ENCODE measurements around the gene C1orf159. TPM values are rescaled to one million over a fixed set of nuclear protein-coding genes. Genes with fewer than 3 reads are reported as not detected.

The C1orf159 gene
- total RNA-seq, 1 donor from 2014 or later: 9.7 TPM

- DNase-seq: peak; percentile 59
- no peak for TF ChIP-seq CTCF (IDR thresholded peaks at IDR 0.05)
- Histone ChIP-seq H3K4me3 (peak overlapping the region; percentile 90), H3K36me3 (no peaks in the 10 kb centered on the region), H3K27ac (no peak overlapping the region), H3K27me3 (peaks cover 9% of the 10 kb centered on the region), H3K4me1 (peaks cover 8% of the 10 kb centered on the region), H3K9me3 (no peaks in the 10 kb centered on the region)
- intact Hi-C loops (cut with DNase I): no loop called here
- no peak for ATAC-seq
Measured at GRCh38 chr1:1115136-1115785, 628 bp downstream of the C1orf159 start.

- Histone ChIP-seq H3K4me3 (no peak overlapping the region), H3K27me3 (peaks cover 9% of the 10 kb centered on the region), H3K27ac (no peak overlapping the region), H3K36me3 (no peaks in the 10 kb centered on the region), H3K4me1 (peaks cover 8% of the 10 kb centered on the region), H3K9me3 (no peaks in the 10 kb centered on the region)
- intact Hi-C loops (cut with DNase I): no loop called here
- DNase-seq: peak; percentile 43
- TF ChIP-seq CTCF (IDR thresholded peaks at IDR 0.05): no peak
- no peak for ATAC-seq
Measured at GRCh38 chr1:1114431-1114830, 1.5 kb downstream of the C1orf159 start.

GRCh38 chr1:1112237-1112985 is 3.5 kb downstream of the C1orf159 start:
- no peak overlapping the region for H3K27ac ChIP-seq
- DNase-seq (peak; percentile 53), ATAC-seq (no peak)
- intact Hi-C loops (cut with DNase I): no loop called here
- TF ChIP-seq CTCF (IDR thresholded peaks at IDR 0.05): no peak
- no peaks in the 10 kb centered on the region for H3K9me3 ChIP-seq
- peaks cover 8% of the 10 kb centered on the region for H3K4me1 ChIP-seq
- no peaks in the 10 kb centered on the region for H3K36me3 ChIP-seq
- H3K27me3 ChIP-seq: peaks cover 3% of the 10 kb centered on the region
- no peak overlapping the region for H3K4me3 ChIP-seq

- H3K9me3 ChIP-seq: no peaks in the 10 kb centered on the region
- peak; percentile 56 for DNase-seq
- no peak for ATAC-seq
- H3K4me3 ChIP-seq: no peak overlapping the region
- TF ChIP-seq CTCF (IDR thresholded peaks at IDR 0.05): no peak
- peaks cover 8% of the 10 kb centered on the region for H3K4me1 ChIP-seq
- H3K27ac ChIP-seq: no peak overlapping the region
- intact Hi-C loops (cut with DNase I): no loop called here
- no peaks in the 10 kb centered on the region for H3K27me3 ChIP-seq
- no peaks in the 10 kb centered on the region for H3K36me3 ChIP-seq
Measured at GRCh38 chr1:1111516-1112236, 4.2 kb downstream of the C1orf159 start.

GRCh38 chr1:1110561-1110971 is 5.3 kb downstream of the C1orf159 start:
- no peak for TF ChIP-seq CTCF (IDR thresholded peaks at IDR 0.05)
- Histone ChIP-seq H3K4me1 (peaks cover 8% of the 10 kb centered on the region), H3K36me3 (no peaks in the 10 kb centered on the region), H3K4me3 (no peak overlapping the region), H3K9me3 (no peaks in the 10 kb centered on the region), H3K27ac (no peak overlapping the region), H3K27me3 (no peaks in the 10 kb centered on the region)
- DNase-seq: peak; percentile 38
- no peak for ATAC-seq
- intact Hi-C loops (cut with DNase I): no loop called here

All from upper lobe of right lung (tissue), 1 donor.